GM21717 (cell line): Measurements from ENCODE around the gene GAS2L1.

Experiments used
- ATAC-seq: cut with Tn5 transposase; IDR thresholded peaks from one replicate; pipeline ENCODE4 v1.9.1; 2021; ENCODE audit warnings: mild to moderate bottlenecking, moderate library complexity; ENCODE audit not compliant: unreplicated experiment

The GAS2L1 gene

DNA sequence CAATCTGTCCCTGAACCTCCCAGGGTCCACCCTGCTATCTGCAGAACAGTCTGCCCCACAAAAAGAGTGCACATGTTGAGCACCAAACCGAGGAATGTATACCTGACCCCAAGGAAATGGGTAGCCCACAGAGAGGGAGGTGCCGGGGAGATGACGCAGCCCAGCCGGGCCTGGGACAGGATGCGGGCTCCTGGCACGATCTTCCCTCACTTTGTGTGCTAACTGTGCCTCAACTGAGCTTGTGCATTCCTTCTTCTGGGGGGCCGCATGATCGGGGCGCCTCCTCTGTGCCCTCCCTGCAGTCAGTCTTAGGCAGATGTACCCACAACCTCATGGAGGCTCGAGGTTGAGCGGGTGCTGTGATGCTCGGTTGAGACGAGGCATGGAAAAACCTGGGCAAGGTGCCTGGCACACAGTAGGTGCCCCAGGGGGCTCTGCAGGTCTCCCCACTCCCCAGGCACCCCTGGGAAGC, 2.4 kb downstream of the GAS2L1 start:
- no peak for ATAC-seq

- ATAC-seq: no peak
These were observed 3.0 kb downstream of the GAS2L1 start for GRCh38 chr22:29309332-29310064.

DNA sequence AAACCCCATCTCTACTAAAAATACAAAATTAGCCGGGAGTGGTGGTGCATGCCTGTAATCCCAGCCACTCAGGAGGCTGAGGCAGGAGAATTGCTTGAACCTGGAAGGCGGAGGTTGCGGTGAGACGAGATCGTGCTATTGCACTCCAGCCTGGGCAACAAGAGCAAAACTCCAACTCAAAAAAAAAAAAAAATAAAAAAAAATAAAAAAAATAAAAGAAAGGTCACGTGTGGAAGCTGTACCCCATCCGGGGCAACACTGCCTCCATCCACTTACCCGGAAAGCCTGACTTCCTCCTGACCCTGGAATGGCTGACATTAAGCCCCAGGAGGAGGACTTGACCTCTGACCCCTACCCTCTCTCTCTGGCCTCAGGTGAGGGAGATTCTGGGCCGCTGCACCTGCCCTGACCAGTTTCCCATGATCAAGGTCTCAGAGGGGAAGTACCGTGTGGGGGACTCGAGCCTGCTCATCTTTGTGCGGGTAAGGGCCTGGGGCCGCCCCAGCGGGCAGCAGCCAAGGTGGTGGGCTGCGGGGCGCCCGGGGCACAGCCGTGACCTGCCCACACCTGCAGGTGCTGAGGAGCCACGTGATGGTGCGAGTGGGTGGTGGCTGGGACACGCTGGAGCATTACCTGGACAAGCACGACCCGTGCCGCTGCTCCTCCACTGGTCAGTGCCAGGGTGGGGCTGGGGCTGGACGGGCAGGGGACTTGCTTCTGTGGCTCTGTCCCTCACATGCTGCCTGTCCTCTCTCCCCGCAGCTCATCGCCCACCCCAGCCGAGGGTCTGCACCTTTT, 3.8 kb downstream of the GAS2L1 start:
- no peak for ATAC-seq

- ATAC-seq: no peak
These were observed 4.5 kb downstream of the GAS2L1 start for GRCh38 chr22:29310863-29311339.

DNA sequence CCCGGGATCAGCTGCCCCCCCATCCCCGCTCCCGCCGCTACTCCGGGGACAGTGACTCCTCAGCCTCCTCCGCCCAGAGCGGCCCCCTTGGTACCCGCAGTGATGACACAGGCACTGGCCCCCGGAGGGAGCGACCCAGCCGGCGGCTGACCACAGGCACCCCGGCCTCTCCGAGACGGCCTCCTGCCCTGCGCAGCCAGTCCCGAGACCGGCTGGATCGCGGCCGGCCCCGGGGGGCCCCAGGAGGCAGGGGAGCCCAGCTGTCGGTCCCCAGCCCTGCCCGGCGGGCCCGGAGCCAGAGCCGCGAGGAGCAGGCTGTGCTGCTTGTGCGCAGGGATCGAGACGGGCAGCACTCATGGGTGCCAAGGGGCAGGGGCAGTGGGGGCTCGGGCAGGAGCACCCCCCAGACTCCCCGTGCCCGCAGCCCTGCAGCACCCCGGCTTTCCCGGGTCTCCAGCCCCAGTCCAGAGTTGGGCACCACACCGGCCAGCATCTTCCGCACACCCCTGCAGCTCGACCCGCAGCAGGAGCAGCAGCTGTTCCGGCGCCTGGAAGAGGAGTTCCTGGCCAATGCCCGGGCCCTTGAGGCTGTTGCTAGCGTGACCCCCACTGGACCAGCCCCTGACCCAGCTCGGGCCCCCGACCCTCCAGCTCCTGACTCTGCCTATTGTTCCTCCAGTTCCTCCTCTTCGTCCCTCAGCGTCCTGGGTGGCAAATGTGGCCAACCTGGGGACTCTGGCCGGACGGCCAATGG, 5.2 kb downstream of the GAS2L1 start:
- ATAC-seq: no peak

GRCh38 chr22:29312218-29313125, 6.0 kb downstream of the GAS2L1 start:
- ATAC-seq: no peak

- no peak for ATAC-seq
These were observed 6.7 kb downstream of the GAS2L1 start for GRCh38 chr22:29313126-29313575.

GRCh38 chr22:29313576-29314466, 7.4 kb downstream of the GAS2L1 start:
- no peak for ATAC-seq

DNA sequence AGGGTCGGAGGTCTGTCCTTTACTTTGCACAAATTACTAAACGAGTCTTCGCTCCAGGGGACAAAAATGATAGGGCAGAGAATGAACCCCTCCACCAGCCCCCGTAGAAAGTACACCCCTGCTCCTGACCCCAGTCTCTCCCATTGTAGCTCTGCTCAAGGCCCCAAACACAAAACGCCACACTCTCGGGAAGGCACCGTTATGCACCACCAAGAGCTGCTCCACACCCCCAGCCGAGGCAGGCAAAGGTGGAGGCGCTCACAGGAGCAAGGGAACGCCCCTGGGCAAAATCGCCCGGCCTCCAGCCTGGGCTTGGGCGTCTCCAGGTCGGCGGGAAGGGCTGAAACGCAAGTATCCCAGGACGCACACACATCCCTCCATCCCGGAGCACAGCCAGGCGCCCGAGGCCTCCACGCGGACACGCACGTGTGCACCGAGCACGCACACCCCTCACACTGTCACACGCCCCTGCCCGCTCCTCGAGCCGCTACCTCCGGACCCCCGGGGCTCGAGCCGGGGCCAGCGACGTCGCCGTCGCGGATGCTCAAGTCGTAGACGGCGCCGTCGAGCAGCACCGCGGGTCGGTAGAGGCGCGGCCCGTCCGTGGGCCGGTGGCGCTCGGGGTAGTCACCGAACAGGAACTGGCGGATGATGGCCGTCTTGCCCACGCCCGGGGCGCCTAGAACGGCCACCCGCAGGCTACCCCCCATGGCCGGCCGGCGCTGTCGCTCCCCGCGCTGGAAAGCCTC, 8.3 kb downstream of the GAS2L1 start:
- no peak for ATAC-seq

- ATAC-seq: no peak
These were observed 9.1 kb downstream of the GAS2L1 start, which contains the start of gene RASL10A for GRCh38 chr22:29315286-29316140. Gene RASL10A (minus strand): TSS chr22:29315697. CDS start chr22:29315246, 451 bp downstream.

- no peak for ATAC-seq
These were observed 9.8 kb downstream of the GAS2L1 start for GRCh38 chr22:29316141-29316828.

GRCh38 chr22:29317827-29318454, 11.5 kb downstream of the GAS2L1 start:
- ATAC-seq: no peak

DNA sequence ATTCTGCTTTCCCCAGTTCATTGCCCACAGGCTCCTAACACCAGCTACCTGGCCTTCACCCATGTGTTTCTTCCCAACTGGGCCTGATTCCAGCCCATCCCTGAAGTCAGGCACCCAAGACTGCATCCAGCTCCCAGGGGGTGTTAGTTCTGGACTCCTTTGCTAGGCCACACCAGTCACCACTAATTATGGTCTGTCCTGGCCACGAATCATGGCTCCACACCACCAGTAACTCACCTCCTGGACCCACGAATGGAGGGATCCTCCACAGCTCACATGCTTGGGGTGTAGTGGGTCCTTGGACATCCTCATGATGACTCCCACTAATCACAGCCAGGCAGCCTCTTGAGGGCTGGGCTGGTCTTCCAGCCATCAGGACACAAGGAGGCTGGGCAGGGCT, 12.6 kb downstream of the GAS2L1 start:
- ATAC-seq: no peak

GRCh38 chr22:29320546-29320945, 14.1 kb downstream of the GAS2L1 start:
- ATAC-seq: no peak

- ATAC-seq: no peak
These were observed 17.2 kb downstream of the GAS2L1 start for GRCh38 chr22:29323641-29324040.

GRCh38 chr22:29325356-29325755, 18.9 kb downstream of the GAS2L1 start:
- ATAC-seq: no peak
